Pancreas (tissue), 10 donors: Measurements from ENCODE around the gene SEC11A. TPM values are rescaled to one million over a fixed set of nuclear protein-coding genes. Genes with fewer than 3 reads are reported as not detected.

Experiments
- ATAC-seq, 4 donors: fragments of 200-7000 bp; cut with Tn5 transposase; one replicate each; pipeline versions ENCODE4 v1.8.0 to v1.9.1; 2020; ENCODE audit warnings: mild to moderate bottlenecking in 4 of 4, moderate library complexity in 4 of 4
- DNase-seq, 6 donors: peaks; one replicate each; pipeline ENCODE4 v3.0.0-alpha.2; 2020
- FAIRE-seq: peaks from 2 replicates; lab custom pipeline; 2012; peaks lifted over from hg19 to GRCh38; lab: Jason Lieb, UNC
- H3K27ac ChIP-seq, 4 donors: fragments of 200-600 bp; sonication (generic); 1 replicate in 3 of 4; 2 replicates in 1 of 4; pipeline versions ENCODE4 v1.5.0 to v1.8.0; 2020
- H3K27me3 ChIP-seq, 4 donors: fragments of 200-600 bp; one replicate each; pipeline ENCODE4 v1.8.0; 2021
- H3K36me3 ChIP-seq, 3 donors: fragments of 200-600 bp; sonication (generic) in 1 of 3; one replicate each; pipeline versions ENCODE4 v1.5.0 to v1.8.0; 2020 to 2021
- H3K4me1 ChIP-seq, 3 donors: fragments of 200-600 bp; one replicate each; pipeline ENCODE4 v1.8.0; 2021
- H3K4me3 ChIP-seq, 4 donors: fragments of 200-600 bp; sonication (generic) in 2 of 4; one replicate each; pipeline versions ENCODE4 v1.5.0 to v1.8.0; 2020 to 2021
- H3K9me3 ChIP-seq, 4 donors: fragments of 200-600 bp; one replicate each; pipeline ENCODE4 v1.8.0; 2021
- CTCF ChIP-seq, 4 donors: fragments of 200-600 bp; sonication (generic) in 3 of 4; IDR thresholded peaks; one replicate each; pipeline versions ENCODE4 v1.5.0 to v1.8.0; 2021; ENCODE audit warnings: antibody characterized with exemption in 4 of 4
- WGBS, 2 donors: extraction: QIAGEN DNeasy Blood & Tissue Kit; methylation state at CpG; one replicate each; pipeline ENCODE4 v1.1.7; 2013; 5-methylcytosine and 5-hydroxymethylcytosine counted together
- intact Hi-C, 3 donors: fragments of 100-400 bp; cut with DNase I; formaldehyde crosslinking; loops; one replicate each; pipeline versions ENCODE4 v1.11.1 to v1.14.2; 2022
- polyA plus RNA-seq, 2 donors: library from polyadenylated mRNA; stranded (reverse); fragments of 200-250 nt; gene quantifications; one replicate each; pipeline ENCODE4 v1.2.3, GENCODE V29; 2013
- total RNA-seq, 6 donors: library from RNA; stranded (reverse); fragmentation: NEBNext Ultra II Directional in 4 of 6; extraction: Animal tissue kit (Norgen Biotek cat#: 25700) in 4 of 6; gene quantifications; one replicate each; pipeline versions ENCODE4 v1.2.1 to v1.2.4, GENCODE V29; 2021 to 2023
- donor health status: healthy with polysubstance abuse.
- donor health status: DM: no; HTN: no; CAD: no; lungs with moderate emphysema.
- donor health status: DM: no; HTN: no; CAD: no.
- donor health status: control.
- donor health status: control.
- donor health status: Bipolar disorder and iron deficiency.
- donor health status: DM: yes; HTN: yes; CAD: no.
- donor health status: DM: no; HTN: no; CAD: no.
- donor health status: DM: no; HTN: no; CAD: no.
- donor health status: DM: yes; HTN: yes; CAD: no.

Gene SEC11A
- total RNA-seq (10 to 100 TPM; 43.7 to 77.5 (median 67.8) TPM), polyA plus RNA-seq (10 to 100 TPM; 71.3 to 98.7 TPM)

DNA sequence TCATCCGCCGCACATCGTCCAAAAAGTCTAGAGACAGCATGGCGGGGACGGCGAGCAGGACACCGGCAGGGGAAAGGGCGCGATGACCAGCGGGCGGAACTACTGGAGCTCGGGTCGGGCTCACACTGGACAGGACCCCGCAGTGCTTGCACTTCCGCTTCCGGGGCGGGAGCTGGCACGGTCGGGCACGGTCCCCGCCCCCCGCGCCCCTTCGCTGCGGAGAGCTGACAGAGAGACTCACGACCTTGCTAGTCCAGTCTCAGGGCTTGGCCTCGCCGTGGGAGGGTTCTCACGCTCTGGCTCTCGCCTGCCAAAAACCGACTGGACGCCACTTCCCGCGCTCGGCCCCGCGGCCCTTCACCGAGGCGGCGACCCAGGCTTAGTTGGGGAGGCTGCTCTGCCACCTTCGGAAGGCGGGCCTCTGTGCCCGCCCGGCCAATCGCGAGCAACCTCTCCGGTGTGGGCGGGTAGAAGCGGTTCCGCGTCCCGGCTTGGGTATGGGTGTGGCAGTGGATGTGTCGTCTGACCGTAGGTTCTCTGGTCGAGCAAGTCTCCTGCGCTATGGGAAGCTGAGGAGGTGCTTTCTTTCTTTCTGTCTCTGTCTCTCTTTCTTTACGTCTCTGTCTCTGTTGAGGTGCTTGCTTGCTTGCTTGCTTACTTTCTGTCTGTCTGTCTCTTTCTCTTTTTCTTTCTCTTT lies at the start of gene SEC11A:
TSS of gene SEC11A (minus strand) at position 104 of the 697 bp plus-strand sequence. CDS start at position 40, 64 bp downstream.
- intact Hi-C loops = no loop called here
- FAIRE-seq = no peak
- peak; percentile 97 to 99 (median 98) for ATAC-seq
- Histone ChIP-seq H3K27me3 (no peaks in the 10 kb centered on the region), H3K9me3 (no peaks in the 10 kb centered on the region), H3K4me3 (peak within 1 kb of the TSS; percentile 71 to 89 (median 80)), H3K4me1 (peaks cover 10 to 14% (median 14%) of the 10 kb centered on the region in 3 donors), H3K36me3 (peaks cover 0 to 2% (median 0%) of the 10 kb centered on the region in 3 donors), H3K27ac (peak within 1 kb of the TSS; percentile 80 to 91 (median 86))
- peak; percentile 92 to 97 (median 94) for DNase-seq
- 0% methylated on average over 45 to 57 of the region's 57 CpGs for WGBS, 2 donors
- no peak for TF ChIP-seq CTCF (IDR thresholded peaks at IDR 0.05)

- Histone ChIP-seq H3K27me3 (no peaks in the 10 kb centered on the region), H3K4me3 (no peak overlapping the region), H3K4me1 (peaks cover 18 to 33% (median 28%) of the 10 kb centered on the region in 3 donors), H3K27ac (no peak overlapping the region), H3K9me3 (no peaks in the 10 kb centered on the region), H3K36me3 (peaks cover 0 to 22% (median 2%) of the 10 kb centered on the region in 3 donors)
- 87% methylated on average over 4 of the region's 4 CpGs for WGBS, 2 donors
- ATAC-seq (no peak), DNase-seq (no peak), FAIRE-seq (no peak)
- TF ChIP-seq CTCF (IDR thresholded peaks at IDR 0.05) = no peak
- intact Hi-C loops = no loop called here
These were observed 49.7 kb upstream of the SEC11A start for GRCh38 chr15:84765675-84766074.

GRCh38 chr15:84764989-84765388 lies 49.0 kb upstream of the SEC11A start:
- no peak for DNase-seq
- Histone ChIP-seq H3K9me3 (no peaks in the 10 kb centered on the region), H3K36me3 (peaks cover 0 to 22% (median 2%) of the 10 kb centered on the region in 3 donors), H3K27ac (no peak overlapping the region), H3K4me3 (no peak overlapping the region), H3K4me1 (peaks cover 21 to 35% (median 34%) of the 10 kb centered on the region in 3 donors), H3K27me3 (no peaks in the 10 kb centered on the region)
- intact Hi-C loops = no loop called here
- no peak for FAIRE-seq
- no peak for TF ChIP-seq CTCF (IDR thresholded peaks at IDR 0.05)
- ATAC-seq = no peak
- WGBS, 2 donors = 98 to 100% methylated on average over 1 of the region's 1 CpG

GRCh38 chr15:84764585-84764984 lies 48.6 kb upstream of the SEC11A start:
- Histone ChIP-seq H3K27ac (no peak overlapping the region), H3K36me3 (peaks cover 0 to 21% (median 2%) of the 10 kb centered on the region in 3 donors), H3K4me3 (no peak overlapping the region), H3K9me3 (no peaks in the 10 kb centered on the region), H3K4me1 (peaks cover 25 to 35% (median 34%) of the 10 kb centered on the region in 3 donors), H3K27me3 (no peaks in the 10 kb centered on the region)
- ATAC-seq (no peak), DNase-seq (no peak), FAIRE-seq (no peak)
- TF ChIP-seq CTCF (IDR thresholded peaks at IDR 0.05) = no peak
- 82 to 89% methylated on average over 3 of the region's 3 CpGs for WGBS, 2 donors
- intact Hi-C loops = no loop called here
